GM23248 (cell line): ENCODE results near the gene PEX26.

ENCODE experiments used
- EZH2 ChIP-seq: fragments of 200-600 bp; sonication (generic); IDR thresholded peaks from 2 replicates; pipeline ENCODE4 v1.6.1; 2018; ENCODE audit warnings: antibody characterized with exemption, mild to moderate bottlenecking; ENCODE audit not compliant: insufficient read depth, poor library complexity, severe bottlenecking
- EZH2phosphoT487 ChIP-seq: fragments of 200-600 bp; sonication (generic); IDR thresholded peaks from 2 replicates; pipeline ENCODE4 v1.6.1; 2018; ENCODE audit warnings: antibody characterized with exemption, moderate library complexity, mild to moderate bottlenecking, low read depth; ENCODE audit not compliant: insufficient read depth

GRCh38 chr22:18059991-18060390, 17.8 kb upstream of the PEX26 start:
- no peak for TF ChIP-seq EZH2phosphoT487
- TF ChIP-seq EZH2: no peak
